ENCODE results near the gene CAMK2D.

Gene CAMK2D

GRCh38 chr4:113522433-113522832 is 239.1 kb downstream of the CAMK2D start:
- TF ChIP-seq ZFX (IDR thresholded peaks at IDR 0.05) (no peak), CTCF (conservative IDR thresholded peaks at IDR 0.05) (no peak)
- no peak overlapping the region for H3K27ac ChIP-seq

GRCh38 chr4:113513382-113513781 is 248.2 kb downstream of the CAMK2D start:
- no peak overlapping the region for H3K27ac ChIP-seq
- no peak for TF ChIP-seq ZFX (IDR thresholded peaks at IDR 0.05)
- TF ChIP-seq CTCF (conservative IDR thresholded peaks at IDR 0.05), result no peak

GRCh38 chr4:113512880-113513279 is 248.7 kb downstream of the CAMK2D start:
- H3K27ac ChIP-seq, result no peak overlapping the region
- TF ChIP-seq CTCF (conservative IDR thresholded peaks at IDR 0.05) (no peak), ZFX (IDR thresholded peaks at IDR 0.05) (no peak)

DNA sequence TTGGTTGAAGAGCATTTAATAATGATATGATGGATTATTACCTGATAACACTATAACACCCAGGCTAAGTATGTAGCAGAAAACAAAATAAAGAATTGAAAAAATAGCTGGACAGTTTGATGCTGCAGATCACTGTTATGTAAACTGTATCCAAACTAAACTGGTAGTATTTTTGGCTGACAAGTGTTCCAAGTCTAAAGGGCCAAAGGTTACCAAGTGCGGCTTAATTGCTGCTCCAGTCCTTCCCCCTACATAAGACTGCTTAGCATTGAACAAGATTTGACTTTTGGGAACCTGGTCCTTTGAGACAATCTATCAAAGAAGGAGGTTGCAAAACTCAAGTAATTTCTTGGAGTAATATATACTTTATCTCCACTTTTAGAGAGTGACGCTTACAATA is 249.6 kb downstream of the CAMK2D start:
- no peak for TF ChIP-seq CTCF (conservative IDR thresholded peaks at IDR 0.05)
- TF ChIP-seq ZFX (IDR thresholded peaks at IDR 0.05), result no peak
- no peak overlapping the region for H3K27ac ChIP-seq

- H3K27ac ChIP-seq, result no peak overlapping the region
- TF ChIP-seq ZFX (IDR thresholded peaks at IDR 0.05) (no peak), CTCF (conservative IDR thresholded peaks at IDR 0.05) (no peak)
Measured at GRCh38 chr4:113509851-113510250, 251.7 kb downstream of the CAMK2D start.

- no peak overlapping the region for H3K27ac ChIP-seq
- no peak for TF ChIP-seq ZFX (IDR thresholded peaks at IDR 0.05)
- no peak for TF ChIP-seq CTCF (conservative IDR thresholded peaks at IDR 0.05)
Measured at GRCh38 chr4:113505044-113505443, 256.5 kb downstream of the CAMK2D start.

DNA sequence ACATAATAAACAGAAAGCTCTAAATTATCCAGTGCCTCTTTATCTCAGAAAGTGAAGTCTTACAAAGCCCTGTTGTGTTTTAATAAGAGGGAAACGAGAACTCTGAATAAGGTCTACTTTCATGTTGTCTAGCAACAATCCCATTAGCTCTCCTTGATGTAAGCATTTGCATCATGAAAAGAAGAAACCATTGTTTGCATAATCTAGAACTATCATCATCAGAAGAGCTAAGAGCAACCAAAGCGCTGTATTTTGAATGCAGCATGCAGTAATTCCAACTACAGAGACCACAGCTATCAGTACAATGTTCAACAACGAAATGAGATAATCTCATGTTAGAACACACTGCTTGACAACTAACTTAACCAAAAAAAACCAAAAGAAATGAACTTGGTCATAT is 257.1 kb downstream of the CAMK2D start:
- no peak for TF ChIP-seq CTCF (conservative IDR thresholded peaks at IDR 0.05)
- no peak for TF ChIP-seq ZFX (IDR thresholded peaks at IDR 0.05)
- no peak overlapping the region for H3K27ac ChIP-seq

All from C4-2B (cell line).